GM10266 (cell line): ENCODE data around the gene OSTF1.

ENCODE experiments used
- DNase-seq: peaks from one replicate; pipeline ENCODE4 v3.0.0; 2012; ENCODE audit errors: extremely low spot score
- CTCF ChIP-seq: IDR thresholded peaks from 2 replicates; pipeline ENCODE4 v1.5.1; 2012; ENCODE audit warnings: mild to moderate bottlenecking, low read depth; ENCODE audit not compliant: control insufficient read depth, insufficient read depth; ENCODE audit errors: missing control alignments

The OSTF1 gene

GRCh38 chr9:75163764-75164163 lies 75.5 kb downstream of the OSTF1 start:
- no peak for DNase-seq
- no peak for TF ChIP-seq CTCF

- no peak for DNase-seq
- no peak for TF ChIP-seq CTCF
Measured at GRCh38 chr9:75164573-75164972, 76.3 kb downstream of the OSTF1 start.

GRCh38 chr9:75167281-75167680 lies 79.0 kb downstream of the OSTF1 start:
- DNase-seq, result no peak
- TF ChIP-seq CTCF, result no peak

DNA sequence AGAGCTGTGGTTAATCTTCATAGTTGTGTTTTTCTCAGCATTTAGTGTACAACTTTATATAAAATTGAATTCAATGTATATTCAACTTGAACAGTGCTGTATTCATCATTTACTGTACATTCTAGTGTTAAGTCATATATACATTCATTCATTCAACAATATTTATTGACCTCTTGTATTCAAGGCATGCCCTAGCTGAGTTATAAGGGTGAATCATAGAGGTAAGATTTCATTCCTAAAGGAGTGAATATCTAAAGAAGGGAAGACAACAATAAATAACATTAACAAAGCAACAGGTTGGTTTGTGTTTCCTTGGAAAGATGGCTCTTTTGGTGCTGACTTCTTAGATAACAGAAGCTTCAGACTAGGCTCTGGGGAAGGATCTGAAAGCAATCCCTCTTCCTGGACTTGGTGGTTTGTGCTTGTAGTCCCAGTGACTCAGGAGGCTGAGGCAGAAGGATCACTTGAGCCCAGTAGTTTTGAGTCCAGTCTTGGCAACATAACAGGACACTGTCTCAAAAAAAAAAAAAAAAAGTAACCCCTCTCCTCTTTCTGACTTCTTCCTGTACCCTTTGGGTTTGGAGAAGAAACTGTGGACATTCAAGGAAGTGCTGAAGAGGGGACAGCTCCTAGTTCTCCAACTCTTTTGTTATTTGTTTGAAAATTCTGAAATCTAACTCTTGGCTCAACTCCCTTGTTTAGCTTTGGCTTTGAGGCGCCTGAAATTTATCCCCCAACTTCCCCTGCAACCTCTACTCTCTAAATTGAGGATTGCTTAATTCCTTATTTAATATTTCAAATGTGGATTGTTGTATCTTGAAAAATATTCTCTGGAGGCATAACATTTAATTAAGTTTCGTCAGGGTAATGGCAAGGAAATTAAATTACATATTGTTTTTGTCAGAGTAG lies 80.2 kb downstream of the OSTF1 start:
- DNase-seq, result no peak
- no peak for TF ChIP-seq CTCF

- no peak for TF ChIP-seq CTCF
- DNase-seq, result no peak
Measured at GRCh38 chr9:75169623-75170022, 81.3 kb downstream of the OSTF1 start.

GRCh38 chr9:75170898-75171360 lies 82.6 kb downstream of the OSTF1 start:
- no peak for TF ChIP-seq CTCF
- DNase-seq, result no peak

DNA sequence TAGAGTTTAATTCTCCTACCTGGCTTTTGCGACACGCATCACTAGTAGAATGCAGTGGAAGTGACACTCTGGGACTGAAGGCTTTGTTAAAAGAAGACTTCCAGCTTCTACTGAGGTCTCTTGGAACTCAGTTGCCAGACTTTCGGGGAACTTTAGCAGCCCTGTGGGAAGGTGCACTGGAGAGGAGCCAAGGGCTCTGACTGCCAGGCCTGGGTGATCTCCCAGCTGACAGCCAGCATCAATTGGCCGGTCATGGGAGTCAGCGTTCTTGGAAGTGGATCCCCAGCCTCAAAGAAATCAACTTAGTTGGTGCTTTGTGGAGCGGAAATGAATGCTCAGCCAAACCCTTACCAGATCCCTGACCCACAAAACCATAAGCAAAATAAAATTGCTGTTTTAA lies 87.1 kb downstream of the OSTF1 start:
- no peak for DNase-seq
- TF ChIP-seq CTCF, result no peak
